Endodermal cell (in vitro differentiated cells): ENCODE measurements around the gene MAP4K4. TPM values are rescaled to one million over a fixed set of nuclear protein-coding genes. Genes with fewer than 3 reads are reported as not detected.

Experiments used
- DNase-seq: peaks from one replicate; pipeline ENCODE4 v3.0.0-alpha.2; 2017
- H3K27ac ChIP-seq: 2 replicates; pipeline ENCODE4 v1.5.1; 2013; ENCODE audit warnings: mild to moderate bottlenecking, low read depth, low read length, moderate library complexity
- H3K27me3 ChIP-seq: 2 replicates; pipeline ENCODE4 v1.6.1; 2013; ENCODE audit warnings: mild to moderate bottlenecking, low read length, moderate library complexity; ENCODE audit not compliant: insufficient read depth, control insufficient read depth, poor library complexity, severe bottlenecking
- H3K36me3 ChIP-seq: 2 replicates; pipeline ENCODE4 v1.7.0; 2013; ENCODE audit warnings: mild to moderate bottlenecking, low read length, moderate library complexity; ENCODE audit not compliant: control insufficient read depth, insufficient read depth
- H3K4me1 ChIP-seq: one replicate; pipeline ENCODE4 v1.7.0; 2013; ENCODE audit warnings: low read length; ENCODE audit not compliant: control insufficient read depth, insufficient read depth
- H3K4me3 ChIP-seq: 2 replicates; pipeline ENCODE4 v1.5.1; 2013; ENCODE audit warnings: mild to moderate bottlenecking, low read length, moderate library complexity
- H3K9ac ChIP-seq: 2 replicates; pipeline ENCODE4 v1.6.1; 2013; ENCODE audit warnings: mild to moderate bottlenecking, low read length, moderate library complexity; ENCODE audit not compliant: poor library complexity, severe bottlenecking; ENCODE audit errors: extremely low read depth
- H3K9me3 ChIP-seq: 2 replicates; pipeline ENCODE4 v1.6.1; 2013; ENCODE audit warnings: mild to moderate bottlenecking, low read length, moderate library complexity; ENCODE audit not compliant: control insufficient read depth
- H3K27ac Mint-ChIP-seq: 2 replicates; pipeline ENCODE4 v1.8.0; 2020; ENCODE audit warnings: mixed read lengths
- H3K27me3 Mint-ChIP-seq: 2 replicates; pipeline ENCODE4 v1.8.0; 2021; ENCODE audit warnings: mild to moderate bottlenecking, mixed read lengths; ENCODE audit not compliant: insufficient read depth
- H3K36me3 Mint-ChIP-seq: 2 replicates; pipeline ENCODE4 v1.8.0; 2020; ENCODE audit warnings: low read depth, mixed read lengths
- H3K4me1 Mint-ChIP-seq: 2 replicates; pipeline ENCODE4 v1.8.0; 2020; ENCODE audit warnings: mixed read lengths
- H3K4me3 Mint-ChIP-seq: 2 replicates; pipeline ENCODE4 v1.8.0; 2020; ENCODE audit warnings: mild to moderate bottlenecking, moderate library complexity, mixed read lengths
- H3K9me3 Mint-ChIP-seq: 2 replicates; pipeline ENCODE4 v1.8.0; 2020; ENCODE audit warnings: mild to moderate bottlenecking, mixed read lengths
- CTCF ChIP-seq: fragments of 200-600 bp; sonication (generic); conservative IDR thresholded peaks from 2 replicates; pipeline ENCODE4 v1.5.0; 2021; ENCODE audit warnings: antibody characterized with exemption, mild to moderate bottlenecking
- WGBS, 2 experiments: methylation state at CpG; one replicate each; pipeline versions ENCODE4 v1.1.5 to v1.1.7; 2013; ENCODE audit warnings: missing lambda C conversion rate in 2 of 2, mixed read lengths in 1 of 2; ENCODE audit not compliant: insufficient coverage in 1 of 2, insufficient read length in 1 of 2; 5-methylcytosine and 5-hydroxymethylcytosine counted together
- total RNA-seq, 2 donors: library from RNA; stranded (reverse); fragmentation: NEBNext Ultra II Directional in 1 of 2; extraction: Animal tissue kit (Norgen Biotek cat#: 25700) in 1 of 2; gene quantifications; 2 replicates in 1 of 2; 3 replicates in 1 of 2; pipeline ENCODE4 v1.2.1, GENCODE V29; 2021

MAP4K4 gene
- total RNA-seq, 2 donors from 2014 or later = 130 to 142 TPM

- Mint-ChIP-seq H3K27me3 (no peaks in the 10 kb centered on the region), H3K9me3 (no peaks in the 10 kb centered on the region), H3K4me1 (peaks cover 3% of the 10 kb centered on the region), H3K36me3 (peaks cover 46% of the 10 kb centered on the region), H3K4me3 (no peak overlapping the region), H3K27ac (no peak overlapping the region)
- WGBS, 2 experiments = 90 to 96% methylated on average over 3 to 4 of the region's 4 CpGs
- no peak overlapping the region for H3K9ac ChIP-seq
- H3K27me3 ChIP-seq = no peaks in the 10 kb centered on the region
- TF ChIP-seq CTCF = no peak
- no peak for DNase-seq
- no peaks in the 10 kb centered on the region for H3K4me1 ChIP-seq
- no peaks in the 10 kb centered on the region for H3K9me3 ChIP-seq
- peaks cover 88% of the 10 kb centered on the region for H3K36me3 ChIP-seq
- H3K4me3 ChIP-seq = no peak overlapping the region
- no peak overlapping the region for H3K27ac ChIP-seq
Observed at GRCh38 chr2:101858910-101859309, 161.4 kb downstream of the MAP4K4 start.

GRCh38 chr2:101859604-101860003 is 162.1 kb downstream of the MAP4K4 start:
- H3K27ac Mint-ChIP-seq = no peak overlapping the region
- no peak for TF ChIP-seq CTCF
- no peak for DNase-seq
- H3K9me3 ChIP-seq = no peaks in the 10 kb centered on the region
- H3K36me3 Mint-ChIP-seq = peaks cover 49% of the 10 kb centered on the region
- WGBS, 2 experiments = 95 to 99% methylated on average over 12 to 16 of the region's 16 CpGs
- H3K27me3 Mint-ChIP-seq = no peaks in the 10 kb centered on the region
- H3K27me3 ChIP-seq = no peaks in the 10 kb centered on the region
- H3K4me1 Mint-ChIP-seq = peaks cover 6% of the 10 kb centered on the region
- H3K9ac ChIP-seq = no peak overlapping the region
- H3K4me3 ChIP-seq = no peak overlapping the region
- H3K4me1 ChIP-seq = no peaks in the 10 kb centered on the region
- no peak overlapping the region for H3K27ac ChIP-seq
- no peaks in the 10 kb centered on the region for H3K9me3 Mint-ChIP-seq
- H3K36me3 ChIP-seq = peaks cover 84% of the 10 kb centered on the region
- no peak overlapping the region for H3K4me3 Mint-ChIP-seq

- H3K36me3 ChIP-seq = peaks cover 84% of the 10 kb centered on the region
- no peak overlapping the region for H3K9ac ChIP-seq
- DNase-seq = peak; percentile 69
- no peak overlapping the region for H3K4me3 ChIP-seq
- H3K4me1 Mint-ChIP-seq = peaks cover 7% of the 10 kb centered on the region
- 90 to 100% methylated on average over 2 to 5 of the region's 5 CpGs for WGBS, 2 experiments
- no peaks in the 10 kb centered on the region for H3K9me3 ChIP-seq
- H3K4me3 Mint-ChIP-seq = no peak overlapping the region
- no peaks in the 10 kb centered on the region for H3K4me1 ChIP-seq
- no peaks in the 10 kb centered on the region for H3K9me3 Mint-ChIP-seq
- no peak overlapping the region for H3K27ac Mint-ChIP-seq
- H3K36me3 Mint-ChIP-seq = peaks cover 54% of the 10 kb centered on the region
- H3K27ac ChIP-seq = no peak overlapping the region
- no peaks in the 10 kb centered on the region for H3K27me3 Mint-ChIP-seq
- peak; percentile 55 for TF ChIP-seq CTCF
- H3K27me3 ChIP-seq = no peaks in the 10 kb centered on the region
Observed at GRCh38 chr2:101860157-101860556, 162.7 kb downstream of the MAP4K4 start.
